Fibroblast of lung (primary cell): Measurements from ENCODE around the gene MTHFSD.

Experiments
- EZH2 ChIP-seq: IDR thresholded peaks from 2 replicates; pipeline ENCODE4 v1.5.1; 2012; ENCODE audit warnings: low read length, control low read depth, mild to moderate bottlenecking; ENCODE audit errors: missing control alignments
- TF ChIP-seq, protein P1 (sequence below), 2 donors: IDR thresholded peaks in 1 of 2; conservative IDR thresholded peaks in 1 of 2; 1 replicate in 1 of 2; 2 replicates in 1 of 2; pipeline ENCODE4 v1.5.1; 2011 to 2012; ENCODE audit warnings: low read length in 2 of 2, control low read depth in 1 of 2, inconsistent platforms in 1 of 2, low read depth in 1 of 2, mild to moderate bottlenecking in 1 of 2

DNA sequence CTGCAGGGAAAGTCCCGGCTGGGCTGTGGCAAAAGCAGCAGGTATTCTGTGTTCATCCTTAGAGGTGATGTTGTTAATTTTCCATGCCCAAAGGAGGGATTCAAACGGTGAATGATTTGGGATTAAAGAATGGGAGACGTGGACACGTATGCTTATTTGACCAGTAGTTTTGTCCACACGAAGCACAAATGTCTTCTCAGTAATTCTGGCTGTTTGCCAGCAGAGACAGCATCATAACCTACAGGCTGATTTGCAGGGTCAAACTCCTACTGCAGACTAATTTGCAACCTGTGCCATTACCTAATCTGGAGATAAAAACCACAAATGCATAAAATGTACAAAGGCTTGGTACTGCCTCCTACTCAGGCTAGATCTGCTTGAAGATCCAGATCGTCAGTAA is 14.1 kb downstream of the MTHFSD start:
- TF ChIP-seq, protein P1, sequence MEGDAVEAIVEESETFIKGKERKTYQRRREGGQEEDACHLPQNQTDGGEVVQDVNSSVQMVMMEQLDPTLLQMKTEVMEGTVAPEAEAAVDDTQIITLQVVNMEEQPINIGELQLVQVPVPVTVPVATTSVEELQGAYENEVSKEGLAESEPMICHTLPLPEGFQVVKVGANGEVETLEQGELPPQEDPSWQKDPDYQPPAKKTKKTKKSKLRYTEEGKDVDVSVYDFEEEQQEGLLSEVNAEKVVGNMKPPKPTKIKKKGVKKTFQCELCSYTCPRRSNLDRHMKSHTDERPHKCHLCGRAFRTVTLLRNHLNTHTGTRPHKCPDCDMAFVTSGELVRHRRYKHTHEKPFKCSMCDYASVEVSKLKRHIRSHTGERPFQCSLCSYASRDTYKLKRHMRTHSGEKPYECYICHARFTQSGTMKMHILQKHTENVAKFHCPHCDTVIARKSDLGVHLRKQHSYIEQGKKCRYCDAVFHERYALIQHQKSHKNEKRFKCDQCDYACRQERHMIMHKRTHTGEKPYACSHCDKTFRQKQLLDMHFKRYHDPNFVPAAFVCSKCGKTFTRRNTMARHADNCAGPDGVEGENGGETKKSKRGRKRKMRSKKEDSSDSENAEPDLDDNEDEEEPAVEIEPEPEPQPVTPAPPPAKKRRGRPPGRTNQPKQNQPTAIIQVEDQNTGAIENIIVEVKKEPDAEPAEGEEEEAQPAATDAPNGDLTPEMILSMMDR (conservative IDR thresholded peaks at IDR 0.05 in 1 of 2, IDR thresholded peaks at IDR 0.05 in 1 of 2; ENCODE audit: low read depth in 1 of 2, low read length in 2 of 2) = no peak
- TF ChIP-seq EZH2 = no peak
